Kidney capillary endothelial cell (primary cell): ENCODE measurements around the gene OR4K13.

Source experiments
- DNase-seq: peaks from one replicate; pipeline ENCODE4 v3.0.0-alpha.2; 2018; ENCODE audit warnings: low spot score

OR4K13 gene

DNA sequence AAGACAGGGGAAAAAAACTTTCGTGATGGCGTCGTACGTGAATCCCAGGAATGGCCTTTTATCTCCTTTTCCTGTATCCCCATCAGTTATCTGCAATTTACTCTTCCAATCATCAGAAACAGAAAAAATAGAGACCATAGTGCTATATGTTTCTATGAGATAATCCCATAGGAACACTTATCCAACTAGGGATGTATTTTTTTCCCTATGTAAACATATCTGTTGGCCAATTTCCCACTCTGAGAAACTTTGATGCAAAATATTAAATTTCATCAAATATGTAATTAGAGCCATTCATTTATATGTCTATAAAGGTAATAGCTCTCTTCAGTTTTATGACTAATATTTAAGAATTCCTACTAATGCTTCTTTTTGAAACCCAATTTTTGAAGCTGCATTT, at the start of gene OR4K13:
OR4K13 (minus strand) TSS at position 101 of the 400 bp plus-strand sequence. CDS start 1,280 bp downstream, outside the sequence.
- DNase-seq: no peak

DNA sequence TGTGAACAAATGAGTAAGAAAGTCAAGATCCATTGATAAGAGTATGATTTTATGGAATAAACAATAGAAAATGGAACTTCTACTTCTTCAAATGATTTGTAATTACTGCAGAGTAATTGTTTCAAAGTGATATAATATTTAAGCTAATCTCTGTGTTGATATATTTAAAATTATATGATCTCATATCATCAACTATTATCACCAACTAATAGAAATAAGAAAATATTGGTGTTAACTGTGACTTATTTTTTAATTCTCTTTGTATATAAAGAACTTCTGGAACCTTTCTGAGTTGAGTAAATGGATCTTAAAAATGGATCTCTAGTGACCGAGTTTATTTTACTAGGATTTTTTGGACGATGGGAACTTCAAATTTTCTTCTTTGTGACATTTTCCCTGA, 23.9 kb upstream of the OR4K13 start, which contains the start of gene OR4L1:
OR4L1 (plus strand) TSS at position 301 of the 400 bp plus-strand sequence; CDS start at position 301, 0 bp downstream.
- DNase-seq: no peak

DNA sequence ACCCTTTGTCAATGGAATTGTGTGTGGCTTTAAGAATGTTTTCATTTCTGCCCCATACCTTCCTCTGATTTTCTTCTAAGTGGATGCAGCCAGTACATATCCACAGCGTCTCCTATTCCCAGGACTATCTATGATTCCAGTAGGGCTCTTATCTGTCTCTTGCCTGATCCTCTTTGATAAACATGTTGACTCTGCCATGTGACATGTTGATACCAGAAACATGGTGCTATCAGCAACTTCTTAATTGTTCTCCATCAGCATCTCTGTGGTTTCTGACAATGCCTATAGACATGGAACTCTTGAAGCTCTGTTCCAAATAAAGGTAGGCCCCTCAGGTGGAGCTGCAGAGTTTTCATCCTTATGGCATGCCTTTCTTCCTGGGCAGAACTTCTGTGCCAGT, 12.4 kb upstream of the OR4K13 start:
- no peak for DNase-seq

- no peak for DNase-seq
These were observed 8.4 kb upstream of the OR4K13 start for GRCh38 chr14:20044243-20044642.

GRCh38 chr14:20035449-20035848, 389 bp downstream of the OR4K13 start:
- no peak for DNase-seq

- no peak for DNase-seq
These were observed 4.8 kb downstream of the OR4K13 start for GRCh38 chr14:20031058-20031457.

DNA sequence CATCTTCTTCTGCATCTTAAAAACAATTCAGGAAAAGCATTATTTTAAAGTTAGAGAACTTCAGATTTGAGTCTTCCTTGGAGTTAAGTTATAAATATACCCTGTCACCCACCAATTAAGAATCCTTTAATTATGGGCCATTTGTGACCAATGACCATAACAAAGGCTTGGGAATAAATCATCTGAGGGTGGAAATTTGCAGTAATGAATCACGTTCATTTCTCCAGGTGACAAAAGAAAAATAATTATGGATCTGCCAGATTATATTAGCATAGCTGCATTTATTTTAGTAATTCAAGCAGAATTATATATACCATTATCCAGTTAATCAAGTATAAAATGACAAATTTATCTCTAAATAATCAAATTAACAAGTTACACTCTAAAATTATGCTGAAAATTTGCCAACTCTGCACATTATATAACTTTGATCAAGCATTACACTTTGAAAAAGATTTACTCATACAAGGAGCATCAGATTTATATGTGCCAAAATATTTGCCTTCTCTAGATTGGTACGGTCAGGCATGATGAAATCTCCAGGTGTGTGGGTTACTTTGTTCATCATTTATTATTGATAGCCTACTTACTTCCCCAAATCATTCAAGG, 16.5 kb downstream of the OR4K13 start, which contains the start of gene OR4K14:
OR4K14 (minus strand) TSS at position 51 of the 609 bp plus-strand sequence. CDS start 4,114 bp downstream, outside the sequence.
- DNase-seq: no peak

- DNase-seq: no peak
These were observed 27.7 kb downstream of the OR4K13 start for GRCh38 chr14:20008156-20008555.

DNA sequence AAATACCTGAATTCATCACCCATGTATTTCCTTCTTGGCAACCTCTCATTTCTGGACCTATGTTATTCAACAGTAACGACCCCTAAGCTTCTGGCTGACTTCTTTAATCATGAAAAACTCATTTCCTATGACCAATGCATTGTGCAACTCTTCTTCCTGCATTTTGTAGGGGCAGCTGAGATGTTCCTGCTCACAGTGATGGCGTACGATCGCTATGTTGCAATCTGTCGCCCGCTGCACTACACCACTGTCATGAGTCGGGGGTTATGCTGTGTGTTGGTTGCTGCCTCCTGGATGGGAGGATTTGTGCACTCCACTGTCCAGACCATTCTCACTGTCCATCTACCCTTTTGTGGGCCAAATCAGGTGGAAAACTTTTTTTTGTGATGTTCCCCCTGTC, 33.5 kb downstream of the OR4K13 start:
- DNase-seq: no peak

- DNase-seq: no peak
These were observed 34.0 kb downstream of the OR4K13 start, which contains the start of gene OR4Q2 for GRCh38 chr14:20001863-20002262. TSS of gene OR4Q2 (plus strand) at chr14:20002163.

DNA sequence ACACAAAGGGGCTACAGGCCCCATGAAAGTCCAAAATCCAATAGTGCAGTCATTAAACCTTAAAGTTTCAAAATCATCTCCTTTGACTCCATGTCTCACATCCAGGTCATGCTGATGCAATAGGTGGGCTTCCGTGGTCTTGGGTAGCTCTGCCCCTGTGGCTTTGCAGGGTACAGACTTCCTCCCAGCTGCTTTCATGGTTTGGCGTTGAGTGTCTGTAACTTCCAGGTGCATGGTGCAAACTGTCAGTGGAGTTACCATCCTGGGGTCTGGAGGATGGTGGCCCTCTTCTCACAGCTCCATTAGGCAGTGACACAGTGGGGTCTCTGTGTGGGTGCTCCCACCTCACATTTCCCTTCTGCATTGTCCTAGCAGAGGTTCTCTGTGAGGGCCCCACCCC, 42.4 kb downstream of the OR4K13 start:
- no peak for DNase-seq
